H1 (cell line): ENCODE data around the gene LRRK1.

Source experiments
- CEBPB ChIP-seq: IDR thresholded peaks from 2 replicates; pipeline ENCODE4 v1.6.1; 2012; ENCODE audit warnings: low read depth, low read length
- EZH2 ChIP-seq: fragments of 200-600 bp; sonication (generic); IDR thresholded peaks from 2 replicates; pipeline ENCODE4 v1.7.1; 2012; ENCODE audit warnings: low read depth, mild to moderate bottlenecking, moderate library complexity, low read length, inconsistent platforms; ENCODE audit not compliant: severe bottlenecking
- GTF2F1 ChIP-seq: IDR thresholded peaks from 2 replicates; pipeline ENCODE4 v1.6.1; 2012; ENCODE audit warnings: low read depth, low read length, improper control_type of control experiment, borderline replicate concordance
- HDAC6 ChIP-seq: IDR thresholded peaks from one replicate; pipeline ENCODE4 v1.7.1; 2012; ENCODE audit warnings: low read depth, mild to moderate bottlenecking, inconsistent platforms, low read length, moderate library complexity
- POLR2A ChIP-seq, 2 experiments: IDR thresholded peaks; 1 replicate in 1 of 2; 2 replicates in 1 of 2; pipeline ENCODE4 v1.6.1; 2011; ENCODE audit warnings: low read depth in 2 of 2, low read length in 2 of 2, mild to moderate bottlenecking in 2 of 2; ENCODE audit errors: control extremely low read depth in 1 of 2
- POLR2AphosphoS5 ChIP-seq: IDR thresholded peaks from 2 replicates; pipeline ENCODE4 v1.6.1; 2011; ENCODE audit warnings: low read depth, low read length
- RAD21 ChIP-seq, 2 experiments: IDR thresholded peaks in 1 of 2; conservative IDR thresholded peaks in 1 of 2; 2 replicates each; pipeline ENCODE4 v1.6.1; 2011; ENCODE audit warnings: low read depth in 2 of 2, low read length in 2 of 2, improper control_type of control experiment in 1 of 2, inconsistent platforms in 1 of 2, mild to moderate bottlenecking in 1 of 2, moderate library complexity in 1 of 2
- RNF2 ChIP-seq: fragments of 200-900, 300-1000 bp; sonication (generic); IDR thresholded peaks from 2 replicates; pipeline ENCODE4 v1.7.1; 2016; ENCODE audit warnings: borderline replicate concordance, low read depth, mild to moderate bottlenecking, antibody characterized with exemption, low read length; ENCODE audit not compliant: poor library complexity, severe bottlenecking; ENCODE audit errors: missing control alignments
- SRF ChIP-seq: IDR thresholded peaks from 2 replicates; pipeline ENCODE4 v1.6.1; 2011; ENCODE audit warnings: mild to moderate bottlenecking, low read depth, low read length, moderate library complexity
- ZNF274 ChIP-seq: IDR thresholded peaks from 2 replicates; pipeline ENCODE4 v1.7.0; 2012; ENCODE audit warnings: low read length, borderline replicate concordance; ENCODE audit errors: extremely low read depth
- TF ChIP-seq, protein P1 (sequence below): IDR thresholded peaks from 2 replicates; pipeline ENCODE4 v1.6.1; 2011; ENCODE audit warnings: low read depth, mild to moderate bottlenecking, low read length; ENCODE audit not compliant: insufficient read depth
- TF ChIP-seq, protein P2 (sequence below), 3 experiments: IDR thresholded peaks; 1 replicate in 2 of 3; 2 replicates in 1 of 3; pipeline versions ENCODE4 v1.5.1 to v1.6.1; 2011; ENCODE audit warnings: low read length in 3 of 3, mild to moderate bottlenecking in 3 of 3, inconsistent platforms in 2 of 3, low read depth in 1 of 3, moderate library complexity in 1 of 3; ENCODE audit not compliant: insufficient read depth in 1 of 3; ENCODE audit errors: control extremely low read depth in 1 of 3

DNA sequence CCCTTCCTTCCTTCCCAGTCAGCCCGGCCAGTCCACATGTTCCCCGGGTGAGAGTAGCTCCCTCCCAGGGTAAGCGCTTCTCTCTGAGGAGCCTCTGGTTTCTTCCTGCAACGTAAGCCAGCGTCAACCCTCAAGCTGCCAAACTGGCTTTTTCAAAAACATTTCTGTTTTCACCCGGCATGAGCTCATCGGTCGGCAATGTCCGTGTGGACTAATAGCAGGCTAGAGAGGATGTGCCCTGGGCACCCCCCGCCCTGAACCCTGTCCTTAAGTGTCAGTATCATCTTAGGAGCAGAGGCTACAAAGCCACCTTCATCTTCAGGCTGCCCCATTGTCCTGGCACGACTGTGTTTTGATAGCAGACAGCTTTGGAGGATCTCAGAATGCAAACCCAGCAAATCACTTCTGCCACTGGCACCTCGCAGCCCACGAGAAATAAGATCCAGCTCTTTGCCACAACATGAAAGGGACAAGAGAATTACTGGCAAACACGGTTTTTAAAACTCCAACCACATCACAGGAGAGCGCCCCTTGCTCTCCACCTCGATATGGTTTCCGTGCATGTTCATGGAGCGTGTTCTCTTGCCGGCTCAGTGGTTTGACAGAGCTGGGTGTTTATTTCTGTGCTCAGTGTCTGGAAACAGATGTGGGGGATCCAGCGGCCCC lies 29.6 kb upstream of the LRRK1 start:
- TF ChIP-seq CEBPB (no peak), EZH2 (no peak), POLR2A (IDR thresholded peaks at IDR 0.05; ENCODE audit: control extremely low read depth in 1 of 2, low read depth in 2 of 2, low read length in 2 of 2) (no peak), GTF2F1 (no peak), HDAC6 (no peak), RAD21 (IDR thresholded peaks at IDR 0.05 in 1 of 2, conservative IDR thresholded peaks at IDR 0.05 in 1 of 2; ENCODE audit: low read depth in 2 of 2, low read length in 2 of 2) (no peak), RNF2 (no peak), POLR2AphosphoS5 (no peak), ZNF274 (no peak), SRF (no peak)
- TF ChIP-seq, protein P1, sequence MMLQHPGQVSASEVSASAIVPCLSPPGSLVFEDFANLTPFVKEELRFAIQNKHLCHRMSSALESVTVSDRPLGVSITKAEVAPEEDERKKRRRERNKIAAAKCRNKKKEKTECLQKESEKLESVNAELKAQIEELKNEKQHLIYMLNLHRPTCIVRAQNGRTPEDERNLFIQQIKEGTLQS = no peak
- TF ChIP-seq, protein P2, sequence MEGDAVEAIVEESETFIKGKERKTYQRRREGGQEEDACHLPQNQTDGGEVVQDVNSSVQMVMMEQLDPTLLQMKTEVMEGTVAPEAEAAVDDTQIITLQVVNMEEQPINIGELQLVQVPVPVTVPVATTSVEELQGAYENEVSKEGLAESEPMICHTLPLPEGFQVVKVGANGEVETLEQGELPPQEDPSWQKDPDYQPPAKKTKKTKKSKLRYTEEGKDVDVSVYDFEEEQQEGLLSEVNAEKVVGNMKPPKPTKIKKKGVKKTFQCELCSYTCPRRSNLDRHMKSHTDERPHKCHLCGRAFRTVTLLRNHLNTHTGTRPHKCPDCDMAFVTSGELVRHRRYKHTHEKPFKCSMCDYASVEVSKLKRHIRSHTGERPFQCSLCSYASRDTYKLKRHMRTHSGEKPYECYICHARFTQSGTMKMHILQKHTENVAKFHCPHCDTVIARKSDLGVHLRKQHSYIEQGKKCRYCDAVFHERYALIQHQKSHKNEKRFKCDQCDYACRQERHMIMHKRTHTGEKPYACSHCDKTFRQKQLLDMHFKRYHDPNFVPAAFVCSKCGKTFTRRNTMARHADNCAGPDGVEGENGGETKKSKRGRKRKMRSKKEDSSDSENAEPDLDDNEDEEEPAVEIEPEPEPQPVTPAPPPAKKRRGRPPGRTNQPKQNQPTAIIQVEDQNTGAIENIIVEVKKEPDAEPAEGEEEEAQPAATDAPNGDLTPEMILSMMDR (IDR thresholded peaks at IDR 0.05; ENCODE audit: control extremely low read depth in 1 of 3, insufficient read depth in 1 of 3, low read depth in 1 of 3, low read length in 3 of 3) = no peak
